GM18907 (cell line): ENCODE data around the gene PDSS2.
"Not testable (repeated sequence)": the region's sequence is repeated elsewhere in the genome, so short reads cannot be mapped to it uniquely, and the experiment has no call there.

ENCODE experiments used
- ATAC-seq: cut with Tn5 transposase; IDR thresholded peaks from one replicate; pipeline ENCODE4 v1.9.1; 2021; ENCODE audit warnings: mild to moderate bottlenecking, moderate library complexity; ENCODE audit not compliant: unreplicated experiment

The PDSS2 gene

DNA sequence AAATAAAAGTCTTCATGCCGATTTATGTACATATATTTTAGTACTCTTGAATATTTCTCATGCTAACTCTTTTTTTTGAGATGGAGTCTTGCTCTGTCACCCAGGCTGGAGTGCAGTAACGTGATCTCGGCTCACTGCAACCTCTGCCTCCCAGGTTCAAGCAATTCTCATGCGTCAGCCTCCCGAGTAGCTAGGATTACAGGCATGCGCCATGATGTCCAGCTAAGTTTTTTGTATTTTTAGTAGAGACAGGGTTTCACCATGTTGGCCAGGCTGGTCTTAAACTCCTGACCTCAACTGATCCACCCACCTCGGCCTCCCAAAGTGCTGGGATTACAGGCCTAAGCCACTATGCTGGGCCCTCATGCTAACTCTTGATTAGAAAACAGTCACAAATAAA lies 179.4 kb downstream of the PDSS2 start:
- ATAC-seq = not testable (repeated sequence)

DNA sequence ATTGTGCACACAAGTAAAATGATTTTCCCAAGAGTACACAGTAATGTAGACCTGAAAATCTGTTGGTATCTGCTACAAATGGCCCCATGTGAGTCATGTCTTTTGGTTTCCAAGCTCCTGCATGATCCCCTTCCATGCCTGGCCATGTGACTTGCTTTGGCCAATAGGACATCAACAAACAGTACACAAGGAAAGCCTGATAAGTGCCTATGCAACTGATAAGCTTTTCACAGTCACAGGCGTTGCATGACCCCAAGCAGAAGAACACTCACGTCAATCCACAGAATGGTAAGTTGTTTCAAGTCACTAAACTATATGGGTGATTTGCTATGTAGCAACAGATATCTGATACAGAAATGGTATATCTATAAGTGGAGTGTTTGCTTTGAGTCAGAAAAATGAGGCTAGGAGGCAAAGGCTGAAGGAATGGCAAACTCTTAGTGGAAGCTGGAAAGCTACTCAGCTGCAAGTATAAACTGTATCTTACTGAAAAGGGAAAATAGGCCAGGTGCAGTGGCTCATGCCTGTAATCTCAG lies 184.0 kb downstream of the PDSS2 start:
- no peak for ATAC-seq

DNA sequence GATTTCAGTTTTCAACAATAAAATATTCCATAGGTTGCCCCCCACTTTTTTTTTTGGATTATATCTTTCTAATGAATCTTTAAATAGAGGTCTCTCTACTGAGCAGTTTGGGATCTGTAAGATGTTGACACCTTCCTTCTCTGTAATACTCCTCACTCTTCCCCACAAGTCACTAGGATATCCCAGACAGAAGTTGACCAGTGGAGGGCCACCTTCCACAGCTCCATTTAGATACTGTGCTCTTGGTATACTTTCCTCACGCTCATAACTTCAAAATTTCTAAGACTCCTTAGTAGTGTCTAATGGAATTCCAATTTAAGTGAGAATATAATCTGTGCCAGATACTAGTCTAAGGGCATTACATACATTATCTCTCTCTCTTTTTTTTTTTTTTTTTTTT lies 185.1 kb downstream of the PDSS2 start:
- ATAC-seq = no peak

DNA sequence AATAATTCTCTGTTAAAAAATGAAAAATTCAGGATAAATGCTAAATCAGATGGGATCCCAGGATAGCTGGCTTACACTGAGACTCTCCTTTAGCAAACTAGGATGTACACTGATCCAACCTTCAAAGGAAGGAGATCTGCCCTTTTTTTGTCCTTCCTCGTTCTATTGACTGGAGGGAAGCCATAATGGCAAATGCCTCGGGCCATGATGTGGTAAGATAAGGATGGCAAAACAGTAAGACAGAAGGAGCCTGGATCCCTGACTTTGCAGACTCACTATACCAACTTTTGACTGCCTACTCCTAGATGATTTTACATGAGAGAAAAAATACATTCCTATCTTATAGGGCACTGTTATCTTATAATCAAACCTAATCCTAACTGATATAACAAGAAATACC lies 187.1 kb downstream of the PDSS2 start:
- no peak for ATAC-seq

DNA sequence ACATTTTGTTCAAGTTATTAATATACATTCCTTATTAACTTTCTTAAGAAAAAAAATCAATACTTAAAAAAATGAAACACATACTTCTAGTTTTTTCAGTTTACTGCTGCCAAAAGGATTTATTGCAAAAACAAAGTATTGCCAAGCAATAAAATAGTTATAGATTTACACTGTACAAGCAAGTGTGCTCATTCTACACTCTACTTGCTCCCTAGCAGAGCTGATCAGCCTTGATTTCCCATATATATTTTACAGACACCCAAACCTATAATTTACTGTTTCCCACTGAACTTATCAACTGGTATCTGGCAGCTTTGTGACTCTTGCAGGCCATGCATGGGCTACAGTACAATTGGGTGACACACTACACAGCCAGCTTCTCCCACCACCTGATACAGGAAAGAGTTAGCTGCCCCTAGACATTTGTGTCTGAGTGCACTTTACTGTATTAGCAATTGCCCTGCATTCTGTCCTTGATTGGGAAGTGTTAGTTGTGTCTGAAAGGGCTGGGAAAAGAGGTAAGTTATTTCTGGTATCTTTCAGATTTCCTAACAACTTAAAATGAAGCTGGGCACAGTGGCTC lies 188.1 kb downstream of the PDSS2 start:
- ATAC-seq = no peak

DNA sequence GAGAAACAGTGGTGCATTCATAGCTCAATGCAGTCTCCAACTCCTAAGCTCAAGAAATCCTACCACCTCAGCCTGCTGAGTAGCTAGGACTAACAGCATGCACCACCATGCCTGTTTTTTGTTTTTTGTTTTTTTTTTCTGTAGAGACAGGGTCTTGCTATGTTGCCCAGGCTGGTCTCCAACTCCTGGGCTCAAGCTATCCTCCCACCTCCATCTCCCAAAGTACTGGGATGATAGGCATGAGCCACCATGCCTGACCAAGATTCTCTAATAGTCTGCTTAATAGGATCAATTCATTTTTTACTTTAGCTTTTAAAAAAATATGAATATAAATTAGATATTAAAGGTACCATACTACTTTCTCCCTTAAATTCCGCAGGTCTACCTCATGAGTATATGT lies 191.7 kb downstream of the PDSS2 start:
- no peak for ATAC-seq

DNA sequence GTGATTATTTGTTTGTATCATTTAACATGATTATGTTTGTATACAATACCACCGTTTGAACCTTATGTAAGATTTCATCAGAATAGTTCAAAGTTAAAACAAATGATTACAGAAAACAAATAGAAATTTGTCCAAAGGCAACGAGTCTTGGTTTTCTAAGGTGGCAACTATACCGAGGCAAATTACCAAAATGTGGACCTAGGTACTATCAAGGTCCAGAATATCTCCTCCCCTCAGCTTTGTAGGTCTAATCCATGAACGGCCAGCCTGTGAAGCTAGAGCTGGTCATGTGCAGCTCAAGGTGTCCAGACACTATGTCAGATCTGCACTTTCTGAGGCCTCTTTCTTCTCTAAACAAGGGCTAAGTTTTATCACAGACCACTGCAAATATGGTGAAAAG lies 192.4 kb downstream of the PDSS2 start:
- ATAC-seq = no peak

DNA sequence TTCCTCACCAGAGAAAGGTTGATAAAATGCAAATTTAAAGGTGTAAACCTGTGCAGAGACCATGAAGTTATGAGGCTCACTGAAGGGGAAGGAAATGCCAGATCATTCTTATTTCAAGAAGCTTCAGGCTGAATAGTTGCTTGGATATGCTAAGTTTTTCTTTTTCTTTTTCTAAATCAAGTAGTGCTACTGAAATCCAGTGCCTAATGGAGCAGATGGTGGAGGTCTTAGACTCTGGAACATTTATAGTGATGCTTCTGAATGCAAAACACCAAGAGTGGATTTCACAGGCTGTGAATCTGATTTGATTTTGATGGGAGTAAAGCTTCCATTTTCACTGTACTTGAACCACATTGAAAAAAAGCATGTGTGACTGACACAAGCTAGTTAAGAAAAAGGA lies 192.8 kb downstream of the PDSS2 start:
- no peak for ATAC-seq

DNA sequence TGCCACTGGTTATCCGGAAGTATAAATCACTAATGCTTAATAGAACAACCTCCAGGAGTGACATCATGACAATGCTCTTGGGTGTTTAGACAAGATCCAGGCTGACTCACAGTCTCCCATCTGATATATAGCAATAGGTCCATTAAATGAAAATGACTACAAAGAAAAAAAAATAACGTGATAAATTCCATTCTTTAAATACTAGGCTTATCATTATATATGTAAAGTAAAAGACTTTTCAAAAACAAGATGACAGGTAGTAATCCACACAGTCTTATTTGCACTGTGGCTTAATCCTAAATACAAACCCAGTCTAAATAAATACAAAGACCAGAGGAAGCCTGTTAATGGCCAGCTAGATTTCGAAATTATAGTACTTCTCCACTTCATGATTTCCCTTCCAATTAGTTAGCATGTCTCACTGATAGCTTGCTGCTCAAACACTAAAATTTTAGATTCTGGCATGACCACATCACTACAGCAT lies 195.0 kb downstream of the PDSS2 start:
- no peak for ATAC-seq

DNA sequence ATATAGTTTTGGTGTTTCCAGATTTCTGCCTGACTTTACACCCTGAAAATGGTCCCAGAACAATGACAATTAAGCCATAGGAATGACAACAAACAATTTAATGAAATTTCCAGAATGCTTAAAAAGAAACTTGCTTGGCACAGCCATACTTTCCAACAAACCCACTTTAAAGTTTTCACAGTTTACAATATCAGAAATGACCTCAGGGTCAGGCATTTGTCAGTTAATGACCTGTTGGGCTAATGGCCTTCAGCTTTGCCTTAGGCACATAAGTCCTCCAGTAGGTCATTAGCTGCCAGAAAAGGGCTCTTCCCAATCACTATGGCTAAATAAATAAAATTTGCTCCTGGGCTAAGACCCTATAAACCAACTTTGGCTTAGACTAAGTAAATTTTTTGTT lies 199.4 kb downstream of the PDSS2 start:
- no peak for ATAC-seq

DNA sequence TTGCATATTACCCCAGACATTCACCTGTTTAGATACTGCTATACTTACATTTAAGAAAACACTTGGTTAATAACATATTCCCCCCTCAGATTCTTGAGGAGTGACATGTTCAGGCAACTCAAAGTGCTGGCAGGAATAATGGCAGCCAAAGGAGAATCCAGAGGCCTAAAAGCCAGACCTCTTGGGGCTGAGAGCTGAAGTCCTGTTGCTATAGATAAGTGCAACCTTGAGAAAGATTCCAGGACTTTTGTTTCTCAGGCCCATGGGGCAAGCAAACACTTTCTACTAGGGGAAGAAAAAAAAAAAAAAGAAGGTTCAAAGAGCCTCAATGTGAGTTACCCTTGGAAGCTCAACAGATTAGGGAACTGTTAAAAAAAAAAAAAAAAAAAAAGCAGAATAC lies 211.2 kb downstream of the PDSS2 start:
- no peak for ATAC-seq

DNA sequence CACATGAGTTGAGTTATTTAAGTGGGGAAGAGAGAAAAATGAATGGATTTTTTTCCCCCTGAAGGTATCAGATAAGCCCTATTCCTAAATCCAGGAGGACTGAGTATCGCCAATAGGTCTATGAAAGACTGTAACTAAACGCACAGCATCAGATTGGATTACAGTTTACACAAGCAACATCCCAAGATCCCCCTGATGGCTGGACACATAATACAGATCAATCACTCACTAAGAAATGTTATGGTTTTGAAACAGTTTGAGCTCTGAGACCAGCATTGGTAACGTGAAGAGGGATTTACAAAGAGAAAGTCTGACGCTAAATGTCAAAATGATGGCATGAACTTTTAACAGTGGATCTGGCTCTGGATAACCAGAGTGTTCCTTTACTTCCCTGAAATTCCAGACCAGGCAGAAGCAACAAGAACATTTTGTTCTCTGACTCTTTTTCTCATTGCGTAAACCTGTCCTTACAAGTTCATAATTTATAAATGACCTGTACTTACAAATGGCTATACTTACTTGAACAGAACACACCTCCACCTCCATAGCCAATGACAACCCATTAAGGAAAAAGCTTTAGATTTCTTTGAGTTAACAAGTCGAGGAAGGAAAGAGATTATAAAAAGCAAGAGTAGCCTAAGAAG lies 212.3 kb downstream of the PDSS2 start:
- no peak for ATAC-seq

DNA sequence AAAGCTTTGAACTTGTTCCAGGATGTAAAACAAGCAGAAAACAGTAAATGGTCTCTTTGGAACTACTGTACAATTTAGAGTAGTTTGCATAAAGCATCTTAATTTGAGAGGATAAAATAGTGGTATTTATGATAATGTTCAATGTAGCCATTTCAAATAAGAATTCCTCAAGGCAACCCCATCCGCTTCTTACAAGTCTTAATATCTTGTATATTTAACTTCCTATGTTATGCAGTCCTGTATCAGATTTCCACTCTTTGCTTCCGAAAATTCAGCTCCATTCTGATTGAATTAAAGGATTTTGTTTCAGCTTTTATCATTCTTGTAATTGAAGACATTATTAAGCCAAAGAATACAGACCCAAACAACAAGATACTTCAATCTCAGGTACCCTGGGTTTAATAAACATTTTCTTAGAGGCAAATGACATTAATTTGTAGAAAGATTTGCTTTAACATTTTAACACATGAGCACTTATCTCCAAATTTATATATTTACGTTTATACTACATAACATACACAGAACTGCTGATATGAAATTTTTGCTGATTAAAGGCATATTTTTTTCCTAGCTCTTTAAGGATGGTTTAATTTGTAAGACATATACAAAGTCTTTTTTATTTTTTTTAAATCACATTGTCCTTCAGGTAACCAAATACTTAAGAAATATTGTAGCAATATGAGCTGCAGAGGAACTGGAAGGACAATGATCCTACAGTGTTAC lies 213.0 kb downstream of the PDSS2 start:
- ATAC-seq = no peak

DNA sequence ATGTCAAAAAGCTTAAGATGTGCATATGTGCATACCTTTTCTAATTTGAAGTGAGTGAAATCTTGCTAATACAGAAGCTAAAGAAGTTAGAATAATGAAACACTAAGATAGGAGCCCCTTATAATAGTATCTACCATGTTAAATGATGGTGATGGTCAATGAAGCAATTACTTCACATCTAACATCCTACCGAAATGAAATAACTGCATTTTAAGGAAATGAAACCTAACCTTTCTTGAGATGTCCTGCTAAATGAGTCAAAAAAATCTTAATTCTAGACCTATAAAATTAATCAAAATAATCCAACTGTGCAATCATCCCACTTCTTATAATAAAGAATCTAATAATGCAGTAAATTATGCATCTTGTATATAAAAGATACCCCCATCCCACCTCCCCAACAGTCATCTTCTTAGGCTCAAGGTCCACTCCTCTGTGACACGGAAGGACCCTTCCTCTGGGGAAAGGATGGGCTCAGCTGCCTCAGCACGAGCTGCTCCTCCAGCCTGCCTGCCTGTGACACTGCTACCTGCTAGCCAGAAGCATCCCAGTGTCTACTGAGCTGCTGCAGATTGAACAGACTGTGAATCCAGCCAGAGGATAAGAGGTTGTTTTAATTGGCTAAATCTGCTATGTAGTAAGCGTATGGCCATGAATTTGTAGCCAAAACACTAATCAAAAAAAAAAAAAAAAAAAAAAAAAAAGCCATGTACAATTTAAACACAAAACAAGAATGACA lies 214.5 kb downstream of the PDSS2 start:
- no peak for ATAC-seq

DNA sequence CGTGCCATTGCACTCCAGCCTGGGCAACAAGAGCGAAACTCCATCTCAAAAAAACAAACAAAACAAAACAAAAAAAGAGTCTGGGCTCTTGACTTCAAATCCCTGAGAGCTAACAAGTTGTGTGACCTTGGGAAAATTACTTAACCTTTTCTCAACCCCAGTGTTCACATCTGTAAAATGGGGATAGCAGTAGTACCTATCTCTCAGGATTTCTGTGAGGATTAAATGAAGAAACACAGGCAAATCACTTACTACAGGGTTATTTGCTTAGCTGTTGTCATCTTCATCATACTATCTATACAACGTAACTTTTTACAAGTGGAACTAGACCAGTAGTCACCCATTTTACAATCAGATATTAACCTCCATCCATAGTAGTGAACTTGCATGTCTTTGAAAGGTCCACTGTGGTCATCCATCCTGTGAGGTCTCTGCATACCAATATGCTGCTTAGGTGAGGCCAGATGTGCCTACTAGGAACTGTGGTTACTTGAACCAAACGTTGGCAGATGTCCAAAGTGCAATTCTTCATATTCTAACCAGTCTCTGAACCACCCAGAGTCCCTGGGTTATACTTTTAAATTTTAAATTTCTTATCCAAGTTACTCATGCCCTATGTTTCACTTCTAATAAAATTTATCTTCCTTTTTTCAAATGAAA lies 215.2 kb downstream of the PDSS2 start:
- no peak for ATAC-seq

DNA sequence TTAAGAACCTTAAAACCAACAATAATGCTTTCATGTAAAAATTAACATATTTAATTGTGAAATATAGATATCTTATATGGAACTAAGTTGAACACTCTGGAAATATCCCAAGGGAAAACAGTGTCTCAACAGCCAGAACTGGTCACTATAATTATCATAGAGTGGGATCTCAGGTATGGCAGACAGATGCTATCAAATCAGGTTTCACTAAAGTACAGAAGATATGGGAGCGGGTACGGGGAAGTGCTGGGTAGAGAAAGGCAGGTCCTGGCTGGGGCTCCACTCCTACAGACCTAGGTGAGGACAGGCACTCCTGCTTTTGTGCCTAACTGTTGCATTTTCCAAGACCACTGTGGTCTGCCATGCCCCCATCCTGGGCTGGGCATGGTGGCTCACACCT lies 215.9 kb downstream of the PDSS2 start:
- ATAC-seq = no peak

DNA sequence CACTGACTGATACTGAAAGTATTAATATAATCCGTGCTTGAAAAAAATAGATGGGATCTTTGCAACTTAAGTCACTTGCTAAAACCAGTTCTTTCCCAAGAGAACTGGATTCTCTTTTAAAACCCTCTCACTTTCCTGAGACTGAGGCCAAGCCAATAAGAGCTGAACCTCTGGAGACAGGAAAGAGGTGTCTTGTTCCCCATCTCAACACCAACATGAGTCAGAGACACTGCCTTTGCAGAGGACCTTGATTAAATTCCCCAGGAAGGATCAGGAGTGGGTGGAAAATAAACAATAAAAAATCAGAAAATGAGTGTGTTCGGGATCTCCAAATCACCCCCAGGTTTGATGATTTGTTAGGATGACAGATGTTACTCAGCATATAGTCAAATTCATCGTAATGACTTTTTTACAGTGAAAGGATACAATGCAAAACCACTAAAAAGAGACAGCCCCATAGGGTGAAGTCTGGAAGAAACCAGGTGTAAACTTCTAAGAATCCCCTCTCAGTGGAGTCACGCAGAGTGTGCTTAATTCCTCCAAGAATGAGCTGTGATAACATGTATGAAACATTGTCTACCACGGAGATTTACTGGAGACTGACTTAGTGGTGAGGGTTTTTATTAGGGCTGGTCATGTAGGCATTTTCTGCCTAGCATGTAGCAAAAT lies 221.2 kb downstream of the PDSS2 start:
- no peak for ATAC-seq

DNA sequence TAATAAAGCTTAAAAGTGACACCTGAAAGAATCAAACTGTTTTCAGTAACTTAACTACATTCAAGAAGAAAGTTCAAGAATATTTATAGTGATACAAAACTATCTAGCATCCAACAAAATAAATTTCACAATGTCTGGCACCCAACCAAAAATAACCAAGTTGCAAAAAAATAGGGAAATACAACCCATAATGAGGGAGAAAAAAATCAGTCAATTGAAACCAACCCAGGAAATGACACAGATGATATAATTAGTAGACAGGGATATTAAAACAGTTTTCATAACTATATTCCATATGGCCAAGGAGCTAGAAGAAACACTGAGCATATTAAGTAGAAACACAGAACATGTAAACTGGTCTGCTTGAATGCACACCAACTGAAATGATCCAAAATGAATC lies 223.9 kb downstream of the PDSS2 start:
- ATAC-seq = no peak

DNA sequence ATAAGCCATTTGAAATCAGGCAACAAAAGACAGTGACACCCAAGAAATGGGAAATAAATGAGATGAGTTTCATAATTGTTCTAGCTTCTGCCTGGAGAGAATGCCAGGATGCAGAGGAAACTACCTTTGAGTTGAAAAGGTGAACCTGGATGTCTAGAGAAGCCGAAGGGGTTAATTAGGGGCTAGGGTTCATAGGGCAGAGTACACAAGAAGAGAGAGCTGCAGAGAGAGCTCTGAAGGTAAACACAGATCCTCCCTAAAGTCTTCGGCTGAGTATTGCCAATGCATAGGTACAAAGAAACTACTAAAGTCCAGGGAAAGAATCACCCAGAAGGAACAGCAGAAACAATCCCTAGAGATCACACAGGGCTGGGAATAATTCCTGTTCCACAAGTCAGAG lies 224.4 kb downstream of the PDSS2 start:
- ATAC-seq = no peak

DNA sequence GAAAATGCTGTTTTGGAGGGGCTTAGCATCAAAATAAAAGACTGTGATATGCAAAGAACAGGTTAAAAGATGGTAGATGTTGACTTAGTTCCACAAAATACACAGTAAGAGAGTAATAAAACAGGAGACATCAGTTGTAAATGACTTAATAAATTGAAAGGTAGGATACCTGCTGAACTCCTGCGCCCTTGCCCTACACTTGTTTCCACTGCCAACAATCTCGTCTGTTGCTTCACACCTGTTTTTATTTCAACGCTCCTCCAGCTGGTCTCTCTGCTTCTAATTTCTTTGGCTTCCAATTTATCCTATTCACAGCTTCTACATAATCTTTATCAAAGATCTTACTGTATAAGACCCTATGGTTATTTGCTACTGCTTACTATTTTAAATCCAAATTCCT lies 228.1 kb downstream of the PDSS2 start:
- ATAC-seq = no peak
